Measurements from ENCODE around the gene ADAT2. TPM values are rescaled to one million over a fixed set of nuclear protein-coding genes. Genes with fewer than 3 reads are reported as not detected.
A peak's percentile ranks its signal among the peaks of the same experiment; 100 is the strongest.

Gene ADAT2
- total and polyA plus RNA-seq, 2 of the 13 experiments (the other 11 are each of a cell fraction or from before 2014, with no cell fraction given) = 10.5 to 18.3 TPM

- TF ChIP-seq, protein P1, sequence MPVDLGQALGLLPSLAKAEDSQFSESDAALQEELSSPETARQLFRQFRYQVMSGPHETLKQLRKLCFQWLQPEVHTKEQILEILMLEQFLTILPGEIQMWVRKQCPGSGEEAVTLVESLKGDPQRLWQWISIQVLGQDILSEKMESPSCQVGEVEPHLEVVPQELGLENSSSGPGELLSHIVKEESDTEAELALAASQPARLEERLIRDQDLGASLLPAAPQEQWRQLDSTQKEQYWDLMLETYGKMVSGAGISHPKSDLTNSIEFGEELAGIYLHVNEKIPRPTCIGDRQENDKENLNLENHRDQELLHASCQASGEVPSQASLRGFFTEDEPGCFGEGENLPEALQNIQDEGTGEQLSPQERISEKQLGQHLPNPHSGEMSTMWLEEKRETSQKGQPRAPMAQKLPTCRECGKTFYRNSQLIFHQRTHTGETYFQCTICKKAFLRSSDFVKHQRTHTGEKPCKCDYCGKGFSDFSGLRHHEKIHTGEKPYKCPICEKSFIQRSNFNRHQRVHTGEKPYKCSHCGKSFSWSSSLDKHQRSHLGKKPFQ (CRISPR knock-in tag; IDR thresholded peaks at IDR 0.05; ENCODE audit: insufficient replicate concordance) = no peak
- 0 out of 4 replicates have a peak, but pooled peaks of 1 of the 2 experiments have one; percentile 40 for TF ChIP-seq ATF4 (CRISPR knock-in tag; IDR thresholded peaks at IDR 0.05)
- TF ChIP-seq, protein P2, sequence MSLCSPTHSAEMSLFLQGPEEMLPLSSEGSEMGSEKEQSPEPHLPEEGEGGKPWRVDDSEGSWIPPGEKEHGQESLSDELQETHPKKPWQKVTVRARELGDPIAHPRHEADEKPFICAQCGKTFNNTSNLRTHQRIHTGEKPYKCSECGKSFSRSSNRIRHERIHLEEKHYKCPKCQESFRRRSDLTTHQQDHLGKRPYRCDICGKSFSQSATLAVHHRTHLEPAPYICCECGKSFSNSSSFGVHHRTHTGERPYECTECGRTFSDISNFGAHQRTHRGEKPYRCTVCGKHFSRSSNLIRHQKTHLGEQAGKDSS (CRISPR knock-in tag; IDR thresholded peaks at IDR 0.05; ENCODE audit: borderline replicate concordance, low read depth) = no peak
- TF ChIP-seq SRY (CRISPR knock-in tag; IDR thresholded peaks at IDR 0.05) = no peak
- no peak for TF ChIP-seq NFE2 (CRISPR knock-in tag; IDR thresholded peaks at IDR 0.05)
- TF ChIP-seq, protein P3, sequence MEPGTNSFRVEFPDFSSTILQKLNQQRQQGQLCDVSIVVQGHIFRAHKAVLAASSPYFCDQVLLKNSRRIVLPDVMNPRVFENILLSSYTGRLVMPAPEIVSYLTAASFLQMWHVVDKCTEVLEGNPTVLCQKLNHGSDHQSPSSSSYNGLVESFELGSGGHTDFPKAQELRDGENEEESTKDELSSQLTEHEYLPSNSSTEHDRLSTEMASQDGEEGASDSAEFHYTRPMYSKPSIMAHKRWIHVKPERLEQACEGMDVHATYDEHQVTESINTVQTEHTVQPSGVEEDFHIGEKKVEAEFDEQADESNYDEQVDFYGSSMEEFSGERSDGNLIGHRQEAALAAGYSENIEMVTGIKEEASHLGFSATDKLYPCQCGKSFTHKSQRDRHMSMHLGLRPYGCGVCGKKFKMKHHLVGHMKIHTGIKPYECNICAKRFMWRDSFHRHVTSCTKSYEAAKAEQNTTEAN (CRISPR knock-in tag; conservative IDR thresholded peaks at IDR 0.05) = no peak
- no peak for TF ChIP-seq FOSL1 (CRISPR knock-in tag; IDR thresholded peaks at IDR 0.05; ENCODE audit: borderline replicate concordance)
- TF ChIP-seq PHF5A (CRISPR knock-in tag; IDR thresholded peaks at IDR 0.05; ENCODE audit: low read depth, unreplicated experiment) = no peak
- no peak; the same call in 1 of the 2 replicates for TF ChIP-seq ZBTB21 (CRISPR knock-in tag; IDR thresholded peaks at IDR 0.05)
- TF ChIP-seq, protein P4, sequence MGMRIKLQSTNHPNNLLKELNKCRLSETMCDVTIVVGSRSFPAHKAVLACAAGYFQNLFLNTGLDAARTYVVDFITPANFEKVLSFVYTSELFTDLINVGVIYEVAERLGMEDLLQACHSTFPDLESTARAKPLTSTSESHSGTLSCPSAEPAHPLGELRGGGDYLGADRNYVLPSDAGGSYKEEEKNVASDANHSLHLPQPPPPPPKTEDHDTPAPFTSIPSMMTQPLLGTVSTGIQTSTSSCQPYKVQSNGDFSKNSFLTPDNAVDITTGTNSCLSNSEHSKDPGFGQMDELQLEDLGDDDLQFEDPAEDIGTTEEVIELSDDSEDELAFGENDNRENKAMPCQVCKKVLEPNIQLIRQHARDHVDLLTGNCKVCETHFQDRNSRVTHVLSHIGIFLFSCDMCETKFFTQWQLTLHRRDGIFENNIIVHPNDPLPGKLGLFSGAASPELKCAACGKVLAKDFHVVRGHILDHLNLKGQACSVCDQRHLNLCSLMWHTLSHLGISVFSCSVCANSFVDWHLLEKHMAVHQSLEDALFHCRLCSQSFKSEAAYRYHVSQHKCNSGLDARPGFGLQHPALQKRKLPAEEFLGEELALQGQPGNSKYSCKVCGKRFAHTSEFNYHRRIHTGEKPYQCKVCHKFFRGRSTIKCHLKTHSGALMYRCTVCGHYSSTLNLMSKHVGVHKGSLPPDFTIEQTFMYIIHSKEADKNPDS (CRISPR knock-in tag; IDR thresholded peaks at IDR 0.05) = no peak
- no peak for TF ChIP-seq ELF4 (CRISPR knock-in tag; IDR thresholded peaks at IDR 0.05; ENCODE audit: borderline replicate concordance)
- no peak for TF ChIP-seq CHD2 (IDR thresholded peaks at IDR 0.05; ENCODE audit: low read depth, low read length)
- TF ChIP-seq ZBTB7A (CRISPR knock-in tag; IDR thresholded peaks at IDR 0.05) = no peak
- TF ChIP-seq, protein P5, sequence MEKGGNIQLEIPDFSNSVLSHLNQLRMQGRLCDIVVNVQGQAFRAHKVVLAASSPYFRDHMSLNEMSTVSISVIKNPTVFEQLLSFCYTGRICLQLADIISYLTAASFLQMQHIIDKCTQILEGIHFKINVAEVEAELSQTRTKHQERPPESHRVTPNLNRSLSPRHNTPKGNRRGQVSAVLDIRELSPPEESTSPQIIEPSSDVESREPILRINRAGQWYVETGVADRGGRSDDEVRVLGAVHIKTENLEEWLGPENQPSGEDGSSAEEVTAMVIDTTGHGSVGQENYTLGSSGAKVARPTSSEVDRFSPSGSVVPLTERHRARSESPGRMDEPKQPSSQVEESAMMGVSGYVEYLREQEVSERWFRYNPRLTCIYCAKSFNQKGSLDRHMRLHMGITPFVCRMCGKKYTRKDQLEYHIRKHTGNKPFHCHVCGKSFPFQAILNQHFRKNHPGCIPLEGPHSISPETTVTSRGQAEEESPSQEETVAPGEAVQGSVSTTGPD (CRISPR knock-in tag; IDR thresholded peaks at IDR 0.05) = no peak
- TF ChIP-seq ZBTB20 (CRISPR knock-in tag; IDR thresholded peaks at IDR 0.05; ENCODE audit: borderline replicate concordance, low read depth) = no peak
- no peak for TF ChIP-seq RFX5 (IDR thresholded peaks at IDR 0.05; ENCODE audit: low read depth, low read length)
- TF ChIP-seq, protein P6, sequence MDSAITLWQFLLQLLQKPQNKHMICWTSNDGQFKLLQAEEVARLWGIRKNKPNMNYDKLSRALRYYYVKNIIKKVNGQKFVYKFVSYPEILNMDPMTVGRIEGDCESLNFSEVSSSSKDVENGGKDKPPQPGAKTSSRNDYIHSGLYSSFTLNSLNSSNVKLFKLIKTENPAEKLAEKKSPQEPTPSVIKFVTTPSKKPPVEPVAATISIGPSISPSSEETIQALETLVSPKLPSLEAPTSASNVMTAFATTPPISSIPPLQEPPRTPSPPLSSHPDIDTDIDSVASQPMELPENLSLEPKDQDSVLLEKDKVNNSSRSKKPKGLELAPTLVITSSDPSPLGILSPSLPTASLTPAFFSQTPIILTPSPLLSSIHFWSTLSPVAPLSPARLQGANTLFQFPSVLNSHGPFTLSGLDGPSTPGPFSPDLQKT (CRISPR knock-in tag; IDR thresholded peaks at IDR 0.05; ENCODE audit: borderline replicate concordance) = no peak
- no peak for TF ChIP-seq ZNF616 (CRISPR knock-in tag; IDR thresholded peaks at IDR 0.05; ENCODE audit: low read depth)
- TF ChIP-seq MLX (CRISPR knock-in tag; IDR thresholded peaks at IDR 0.05) = peak; percentile 50; the same call in 1 of the 2 replicates
Measured at GRCh38 chr6:143410859-143411270, 39.6 kb downstream of the ADAT2 start (continued).
